ENCODE data around the gene RBBP8NL. TPM values are rescaled to one million over a fixed set of nuclear protein-coding genes. Genes with fewer than 3 reads are reported as not detected.
A peak's percentile ranks its signal among the peaks of the same experiment; 100 is the strongest.

The RBBP8NL gene
- total RNA-seq, 6 experiments from 2014 or later, result not detected

DNA sequence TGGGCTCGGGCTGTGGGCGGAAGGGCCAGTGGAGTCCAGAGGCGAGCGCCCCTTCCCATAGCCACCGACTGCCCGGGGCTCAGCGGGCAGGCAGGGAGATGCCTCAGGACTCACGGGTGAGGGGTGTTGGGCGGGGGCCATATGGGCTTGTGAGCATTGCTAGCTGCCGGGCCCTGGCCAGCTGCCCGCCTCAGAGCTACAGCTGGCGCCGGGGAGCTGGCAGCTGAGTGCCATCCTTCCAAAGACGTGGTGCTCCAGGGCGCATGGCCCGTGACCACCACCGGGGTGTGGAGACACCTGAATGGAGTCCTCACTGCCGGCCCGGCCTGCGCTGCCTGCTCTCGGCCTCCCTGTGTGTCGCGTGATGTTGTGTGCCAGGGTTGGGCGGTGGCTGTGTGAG is 10.6 kb upstream of the RBBP8NL start:
- no peak for TF ChIP-seq POLR2A (IDR thresholded peaks at IDR 0.05)
- TF ChIP-seq, protein P1, sequence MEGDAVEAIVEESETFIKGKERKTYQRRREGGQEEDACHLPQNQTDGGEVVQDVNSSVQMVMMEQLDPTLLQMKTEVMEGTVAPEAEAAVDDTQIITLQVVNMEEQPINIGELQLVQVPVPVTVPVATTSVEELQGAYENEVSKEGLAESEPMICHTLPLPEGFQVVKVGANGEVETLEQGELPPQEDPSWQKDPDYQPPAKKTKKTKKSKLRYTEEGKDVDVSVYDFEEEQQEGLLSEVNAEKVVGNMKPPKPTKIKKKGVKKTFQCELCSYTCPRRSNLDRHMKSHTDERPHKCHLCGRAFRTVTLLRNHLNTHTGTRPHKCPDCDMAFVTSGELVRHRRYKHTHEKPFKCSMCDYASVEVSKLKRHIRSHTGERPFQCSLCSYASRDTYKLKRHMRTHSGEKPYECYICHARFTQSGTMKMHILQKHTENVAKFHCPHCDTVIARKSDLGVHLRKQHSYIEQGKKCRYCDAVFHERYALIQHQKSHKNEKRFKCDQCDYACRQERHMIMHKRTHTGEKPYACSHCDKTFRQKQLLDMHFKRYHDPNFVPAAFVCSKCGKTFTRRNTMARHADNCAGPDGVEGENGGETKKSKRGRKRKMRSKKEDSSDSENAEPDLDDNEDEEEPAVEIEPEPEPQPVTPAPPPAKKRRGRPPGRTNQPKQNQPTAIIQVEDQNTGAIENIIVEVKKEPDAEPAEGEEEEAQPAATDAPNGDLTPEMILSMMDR (IDR thresholded peaks at IDR 0.05), result no peak
- Histone ChIP-seq H3K36me3 (no peaks in the 10 kb centered on the region), H3K4me1 (no peaks in the 10 kb centered on the region), H3K4me3 (no peak overlapping the region), H3K27ac (no peak overlapping the region), H3K9me3 (no peaks in the 10 kb centered on the region), H3K27me3 (no peaks in the 10 kb centered on the region)
- no CpG with 5 or more reads among the region's 24 CpGs for WGBS (ENCODE audit: insufficient coverage, low coverage, low lambda C conversion rate, missing lambda C conversion rate)
- DNase-seq (no peak), ATAC-seq (no peak)
- intact Hi-C loops (cut with DNase I), result no loop called here

DNA sequence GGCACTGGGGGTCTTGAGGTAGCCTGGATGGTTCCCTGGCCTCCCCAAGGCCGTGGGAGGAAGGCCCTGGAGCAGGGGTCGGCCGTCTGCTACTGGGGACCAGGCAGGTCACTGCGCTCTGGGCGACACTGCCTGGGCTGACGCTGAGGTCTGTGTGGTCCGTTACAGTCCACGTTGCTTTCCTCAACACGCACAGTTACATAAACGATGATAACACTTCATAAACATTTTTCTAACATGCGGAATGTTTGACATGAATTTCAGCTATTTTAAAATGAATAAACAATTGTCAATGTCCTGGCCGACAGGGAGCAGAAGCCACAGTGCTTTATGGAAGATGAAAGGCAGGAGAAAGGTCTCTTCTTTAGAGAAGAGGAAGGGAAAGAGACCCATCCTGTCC is 10.2 kb upstream of the RBBP8NL start:
- no peaks in the 10 kb centered on the region for H3K27me3 ChIP-seq
- WGBS (ENCODE audit: insufficient coverage, low coverage, low lambda C conversion rate, missing lambda C conversion rate), result 69% methylated on average over 9 of the region's 12 CpGs
- no peaks in the 10 kb centered on the region for H3K36me3 ChIP-seq
- no peak overlapping the region for H3K4me3 ChIP-seq
- intact Hi-C loops (cut with DNase I), result no loop called here
- DNase-seq (no peak), ATAC-seq (peak in 1 of 4 donors; percentile 19)
- TF ChIP-seq, protein P1 (IDR thresholded peaks at IDR 0.05), result no peak
- H3K4me1 ChIP-seq, result no peaks in the 10 kb centered on the region
- no peaks in the 10 kb centered on the region for H3K9me3 ChIP-seq
- H3K27ac ChIP-seq, result no peak overlapping the region

DNA sequence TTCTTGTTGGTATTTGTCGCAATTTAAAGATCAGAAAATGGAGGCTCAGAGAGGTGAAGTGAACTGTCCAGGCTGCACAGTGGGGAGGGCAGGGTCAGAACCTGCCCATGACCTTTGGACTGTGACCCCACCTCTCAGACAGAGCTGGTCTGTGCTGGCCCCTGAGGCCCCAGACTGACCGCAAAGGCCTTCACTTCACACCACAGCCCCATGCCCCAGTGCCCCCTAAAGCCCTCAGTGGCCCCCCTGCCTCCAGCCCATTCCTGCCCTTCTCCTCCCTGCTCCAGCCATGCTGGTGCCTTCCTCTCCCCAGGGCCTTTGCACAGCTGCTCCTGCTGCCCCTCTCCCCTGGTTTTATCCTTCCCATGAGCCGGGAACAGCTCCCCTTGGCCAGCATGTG is 9.4 kb upstream of the RBBP8NL start:
- intact Hi-C loops (cut with DNase I), result no loop called here
- DNase-seq (no peak), ATAC-seq (no peak)

DNA sequence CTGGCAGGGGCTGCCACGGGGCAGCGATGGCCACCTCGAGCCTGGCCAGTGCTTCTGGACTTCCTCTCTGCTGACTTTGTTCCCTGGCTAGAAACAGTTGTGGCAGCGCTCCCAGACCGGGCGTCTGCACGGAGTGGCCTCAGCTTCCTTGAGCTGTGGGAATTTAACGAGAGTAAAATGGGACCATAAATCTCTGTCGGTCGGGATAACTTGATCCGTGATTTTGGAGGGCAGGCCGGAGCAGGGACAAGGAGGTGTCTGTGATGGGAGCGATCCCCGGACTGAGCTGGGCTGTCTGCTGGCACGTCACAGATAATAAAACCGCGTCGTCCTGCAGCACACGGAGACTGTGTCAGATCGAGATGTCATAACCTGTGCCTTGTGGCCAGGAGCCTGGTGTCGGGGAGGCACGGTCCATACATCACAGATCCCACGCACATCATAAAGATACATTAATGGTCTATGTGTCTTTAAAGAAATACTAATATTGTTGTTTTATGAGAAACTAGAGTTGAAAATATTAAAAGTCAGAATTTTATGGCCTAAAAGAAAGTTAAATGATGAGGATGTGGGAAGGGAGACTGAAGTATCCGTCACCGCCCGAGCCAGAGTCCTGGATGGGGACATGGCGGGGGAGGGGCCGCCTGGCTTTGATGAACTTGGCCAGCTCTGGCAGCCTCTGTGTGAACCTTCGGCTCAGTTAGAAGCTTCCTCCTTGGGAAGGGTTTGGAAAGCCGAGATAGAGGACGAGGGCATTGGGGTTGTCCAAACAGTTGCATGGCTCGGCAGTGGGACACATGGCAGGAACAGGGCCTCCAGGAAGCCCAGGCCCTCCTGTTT is 6.5 kb upstream of the RBBP8NL start:
- H3K27me3 ChIP-seq, result no peaks in the 10 kb centered on the region
- no peaks in the 10 kb centered on the region for H3K4me1 ChIP-seq
- H3K27ac ChIP-seq, result no peak overlapping the region
- no peaks in the 10 kb centered on the region for H3K9me3 ChIP-seq
- intact Hi-C loops (cut with DNase I), result no loop called here
- DNase-seq, result no peak
- 32% methylated on average over 23 of the region's 32 CpGs for WGBS (ENCODE audit: insufficient coverage, low coverage, low lambda C conversion rate, missing lambda C conversion rate)
- peak in 3 of 4 donors; percentile 14 to 52 (median 15) for ATAC-seq
- H3K4me3 ChIP-seq, result no peak overlapping the region
- TF ChIP-seq, protein P1 (IDR thresholded peaks at IDR 0.05), result no peak
- no peak for TF ChIP-seq POLR2A (IDR thresholded peaks at IDR 0.05)
- no peaks in the 10 kb centered on the region for H3K36me3 ChIP-seq

More for the DNA sequence above, 9.4 kb upstream of the RBBP8NL start:
- Histone ChIP-seq H3K4me3 (no peak overlapping the region), H3K4me1 (no peaks in the 10 kb centered on the region), H3K27ac (no peak overlapping the region), H3K27me3 (no peaks in the 10 kb centered on the region), H3K36me3 (no peaks in the 10 kb centered on the region), H3K9me3 (no peaks in the 10 kb centered on the region)
- WGBS (ENCODE audit: insufficient coverage, low coverage, low lambda C conversion rate, missing lambda C conversion rate), result 71% methylated on average over 3 of the region's 3 CpGs
- TF ChIP-seq, protein P1 (IDR thresholded peaks at IDR 0.05), result no peak
- no peak for TF ChIP-seq POLR2A (IDR thresholded peaks at IDR 0.05)
